Stimulated activated CD4-positive, alpha-beta T cell treated with anti-CD3 and anti-CD28 coated beads, Interleukin-15, amount 100 ng/mL, for 1 hour (primary cell): ENCODE data around the gene VIPAS39.

ENCODE experiments used
- DNase-seq, 2 donors: peaks; one replicate each; pipeline ENCODE4 v3.0.0-alpha.2; 2020; ENCODE audit warnings: low read depth in 1 of 2, low spot score in 1 of 2

The VIPAS39 gene

GRCh38 chr14:77406718-77407117 is 50.7 kb downstream of the VIPAS39 start:
- no peak for DNase-seq

DNA sequence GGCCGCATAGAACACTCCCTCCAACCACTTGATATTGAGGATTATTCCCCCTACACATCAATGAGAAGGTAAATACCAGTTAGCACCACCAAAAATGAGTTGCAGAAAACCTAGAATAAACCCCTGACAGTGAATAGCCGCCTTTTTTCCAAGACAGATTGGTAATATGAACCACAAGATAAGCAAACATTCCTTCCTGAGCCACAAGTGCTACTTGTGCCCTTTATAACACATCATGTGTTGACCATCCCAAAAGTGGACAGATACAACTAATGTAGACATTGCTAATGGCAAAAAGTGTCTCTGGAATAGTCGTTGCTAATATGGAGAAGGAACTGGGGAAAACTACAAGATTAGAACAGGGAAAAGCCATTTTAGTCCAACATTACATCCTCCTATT is 51.3 kb downstream of the VIPAS39 start:
- no peak for DNase-seq

GRCh38 chr14:77403768-77404167 is 53.6 kb downstream of the VIPAS39 start:
- no peak for DNase-seq

GRCh38 chr14:77400216-77400615 is 57.2 kb downstream of the VIPAS39 start:
- DNase-seq: no peak

GRCh38 chr14:77390188-77390587 is 67.2 kb downstream of the VIPAS39 start:
- DNase-seq: no peak

- no peak for DNase-seq
These were observed 78.7 kb downstream of the VIPAS39 start for GRCh38 chr14:77378701-77379100.

GRCh38 chr14:77377502-77377844 is 79.9 kb downstream of the VIPAS39 start:
- no peak for DNase-seq

DNA sequence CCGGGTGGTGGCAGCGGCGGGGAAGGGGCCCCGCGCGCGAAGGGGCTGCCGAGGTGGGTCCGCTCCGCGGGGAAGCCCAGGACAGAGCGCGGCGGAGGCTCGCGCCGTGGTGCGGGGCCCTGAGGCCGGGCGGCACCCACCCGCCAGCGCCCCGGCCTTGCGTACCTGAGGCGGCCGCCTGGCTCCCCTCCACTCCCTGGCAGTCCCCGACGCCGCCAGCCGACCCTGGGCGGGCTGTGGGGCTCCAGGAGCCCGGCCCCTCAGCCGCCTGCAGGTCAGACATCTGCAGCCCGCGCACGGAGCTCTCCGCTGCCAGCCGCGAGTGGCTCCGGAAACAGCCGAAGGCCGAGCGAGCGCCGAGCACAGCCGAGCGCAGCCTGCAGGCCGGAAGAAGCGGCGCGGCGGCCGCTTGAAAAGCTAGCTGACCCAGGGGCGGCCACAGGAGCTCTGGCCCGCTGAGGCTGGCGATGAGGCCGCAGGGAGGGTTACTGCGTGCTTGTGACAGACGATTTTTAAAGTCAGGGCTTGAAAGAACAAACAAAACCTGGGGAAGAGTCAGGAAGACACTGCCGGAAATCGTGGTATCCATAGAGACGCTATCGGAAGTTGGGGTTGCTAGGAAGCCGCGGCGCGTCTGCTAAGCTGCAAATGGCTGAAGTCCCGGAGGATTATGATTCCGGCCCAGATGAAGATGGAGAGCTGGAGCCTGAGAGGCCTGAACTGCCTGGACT is 80.5 kb downstream of the VIPAS39 start, which contains the start of the genes SAMD15 and TMED8:
Gene SAMD15 (plus strand): TSS at position 609 of the 731 bp plus-strand sequence. CDS start 40 bp downstream, at position 649.
Gene TMED8 (minus strand): TSS at position 324 of the 731 bp plus-strand sequence. CDS start 41 bp downstream, at position 283.
- DNase-seq: peak; percentile 67 to 77
